Nephron (organoid): ENCODE results near the gene CPZ.
"Not testable (repeated sequence)": the region's sequence is repeated elsewhere in the genome, so short reads cannot be mapped to it uniquely, and the experiment has no call there.

Experiments
- H3K27ac Mint-ChIP-seq, 3 experiments: 2 replicates each; pipeline ENCODE4 v1.8.0; 2020; ENCODE audit warnings: mixed read lengths in 3 of 3, mild to moderate bottlenecking in 2 of 3, moderate library complexity in 1 of 3
- H3K27me3 Mint-ChIP-seq: 2 replicates; pipeline ENCODE4 v1.8.0; 2021; ENCODE audit warnings: low read depth, mild to moderate bottlenecking, moderate library complexity, mixed read lengths
- H3K36me3 Mint-ChIP-seq: 2 replicates; pipeline ENCODE4 v1.8.0; 2020; ENCODE audit warnings: low read depth, mixed read lengths
- H3K4me1 Mint-ChIP-seq: 2 replicates; pipeline ENCODE4 v1.8.0; 2020; ENCODE audit warnings: mixed read lengths
- H3K4me3 Mint-ChIP-seq, 3 experiments: 2 replicates each; pipeline ENCODE4 v1.8.0; 2020; ENCODE audit warnings: mild to moderate bottlenecking in 3 of 3, mixed read lengths in 3 of 3, moderate library complexity in 2 of 3
- H3K9me3 Mint-ChIP-seq: 2 replicates; pipeline ENCODE4 v1.8.0; 2020; ENCODE audit warnings: mixed read lengths
- CTCF ChIP-seq, 3 experiments: fragments of 200-600 bp; sonication (generic); IDR thresholded peaks; one replicate each; pipeline ENCODE4 v1.5.0; 2021; ENCODE audit warnings: antibody characterized with exemption in 3 of 3; ENCODE audit not compliant: unreplicated experiment in 3 of 3

The CPZ gene

GRCh38 chr4:8653326-8654000 is 60.9 kb downstream of the CPZ start:
- H3K9me3 Mint-ChIP-seq = peaks cover 4% of the 10 kb centered on the region
- H3K36me3 Mint-ChIP-seq = no peaks in the 10 kb centered on the region
- no peak overlapping the region for H3K4me3 Mint-ChIP-seq
- H3K27ac Mint-ChIP-seq = no peak overlapping the region
- H3K27me3 Mint-ChIP-seq = peaks cover 47% of the 10 kb centered on the region
- H3K4me1 Mint-ChIP-seq = no peaks in the 10 kb centered on the region
- no peak for TF ChIP-seq CTCF (IDR thresholded peaks at IDR 0.05; ENCODE audit: unreplicated experiment in 3 of 3)

- not testable (repeated sequence) for H3K9me3 Mint-ChIP-seq, H3K27ac Mint-ChIP-seq, H3K36me3 Mint-ChIP-seq, H3K4me3 Mint-ChIP-seq, H3K4me1 Mint-ChIP-seq
- peaks cover 44% of the 10 kb centered on the region for H3K27me3 Mint-ChIP-seq
These were observed 61.6 kb downstream of the CPZ start for GRCh38 chr4:8654139-8654538.

GRCh38 chr4:8655411-8656184 is 63.0 kb downstream of the CPZ start:
- H3K4me1 Mint-ChIP-seq = no peaks in the 10 kb centered on the region
- no peaks in the 10 kb centered on the region for H3K36me3 Mint-ChIP-seq
- H3K4me3 Mint-ChIP-seq = no peak overlapping the region
- no peak for TF ChIP-seq CTCF (IDR thresholded peaks at IDR 0.05; ENCODE audit: unreplicated experiment in 3 of 3)
- H3K27ac Mint-ChIP-seq = no peak overlapping the region
- peaks cover 34% of the 10 kb centered on the region for H3K27me3 Mint-ChIP-seq
- H3K9me3 Mint-ChIP-seq = peaks cover 4% of the 10 kb centered on the region

GRCh38 chr4:8656185-8656517 is 63.6 kb downstream of the CPZ start:
- Mint-ChIP-seq H3K36me3 (no peaks in the 10 kb centered on the region), H3K27me3 (peaks cover 38% of the 10 kb centered on the region), H3K4me3 (no peak overlapping the region), H3K27ac (no peak overlapping the region), H3K4me1 (no peaks in the 10 kb centered on the region), H3K9me3 (peaks cover 4% of the 10 kb centered on the region)
- no peak for TF ChIP-seq CTCF (IDR thresholded peaks at IDR 0.05; ENCODE audit: unreplicated experiment in 3 of 3)

GRCh38 chr4:8656711-8657380 is 64.3 kb downstream of the CPZ start:
- TF ChIP-seq CTCF (IDR thresholded peaks at IDR 0.05; ENCODE audit: unreplicated experiment in 3 of 3) = no peak
- no peak overlapping the region for H3K27ac Mint-ChIP-seq
- H3K36me3 Mint-ChIP-seq = no peaks in the 10 kb centered on the region
- H3K9me3 Mint-ChIP-seq = peaks cover 4% of the 10 kb centered on the region
- H3K27me3 Mint-ChIP-seq = peaks cover 45% of the 10 kb centered on the region
- H3K4me3 Mint-ChIP-seq = no peak overlapping the region
- H3K4me1 Mint-ChIP-seq = no peaks in the 10 kb centered on the region

GRCh38 chr4:8657381-8658088 is 65.0 kb downstream of the CPZ start:
- Mint-ChIP-seq H3K9me3 (peaks cover 4% of the 10 kb centered on the region), H3K4me3 (no peak overlapping the region)

More at GRCh38 chr4:8657381-8658088, 65.0 kb downstream of the CPZ start:
- Mint-ChIP-seq H3K36me3 (no peaks in the 10 kb centered on the region), H3K27ac (no peak overlapping the region), H3K27me3 (peaks cover 52% of the 10 kb centered on the region), H3K4me1 (no peaks in the 10 kb centered on the region)
- TF ChIP-seq CTCF (IDR thresholded peaks at IDR 0.05; ENCODE audit: unreplicated experiment in 3 of 3) = no peak
